WTC11 (cell line): ENCODE data around the gene RS1. TPM values are rescaled to one million over a fixed set of nuclear protein-coding genes. Genes with fewer than 3 reads are reported as not detected.

Experiments used
- ATAC-seq: fragments of 200-7000 bp; cut with Tn5 transposase; 2 replicates; pipeline ENCODE4 v1.10.0; 2021; ENCODE audit warnings: mild to moderate bottlenecking, moderate library complexity
- CTCF ChIA-PET: fragments of 300-600 bp; sonication (Branson Sonifier 250); formaldehyde crosslinking; loops from one replicate; lab custom pipeline; 2021; ENCODE audit warnings: antibody characterized with exemption; lab: Charles Lee
- POLR2A ChIA-PET: fragments of 350-600 bp; sonication (Branson Sonifier 250); formaldehyde crosslinking; loops from one replicate; lab custom pipeline; 2021; ENCODE audit warnings: antibody characterized with exemption; lab: Charles Lee
- DNase-seq: peaks from one replicate; pipeline ENCODE4 v3.0.0; 2021; ENCODE audit warnings: low spot score
- H3K27ac Mint-ChIP-seq: 2 replicates; pipeline ENCODE4 v1.8.0; 2021; ENCODE audit warnings: mixed read lengths
- H3K27me3 Mint-ChIP-seq: 2 replicates; pipeline ENCODE4 v1.8.0; 2021; ENCODE audit warnings: low read depth, mild to moderate bottlenecking, moderate library complexity, mixed read lengths
- H3K36me3 Mint-ChIP-seq: 2 replicates; pipeline ENCODE4 v1.8.0; 2021; ENCODE audit warnings: mixed read lengths
- H3K4me1 Mint-ChIP-seq: 2 replicates; pipeline ENCODE4 v1.8.0; 2022; ENCODE audit warnings: mixed read lengths
- H3K4me3 Mint-ChIP-seq: 2 replicates; pipeline ENCODE4 v1.8.0; 2021; ENCODE audit warnings: mild to moderate bottlenecking, moderate library complexity, mixed read lengths
- H3K9me3 Mint-ChIP-seq: 2 replicates; pipeline ENCODE4 v1.8.0; 2021; ENCODE audit warnings: mixed read lengths
- AFF4 ChIP-seq: sonication (generic); formaldehyde crosslinking; IDR thresholded peaks from 2 replicates; pipeline ENCODE4 v1.8.1; 2023; ENCODE audit warnings: mild to moderate bottlenecking, missing genetic modification reagents, borderline replicate concordance
- ATF2 ChIP-seq: sonication (generic); formaldehyde crosslinking; IDR thresholded peaks from 2 replicates; pipeline ENCODE4 v1.8.1; 2022; ENCODE audit warnings: low read depth, missing genetic modification reagents, borderline replicate concordance
- ATF6 ChIP-seq: sonication (generic); formaldehyde crosslinking; IDR thresholded peaks from 2 replicates; pipeline ENCODE4 v1.8.1; 2023; ENCODE audit warnings: mild to moderate bottlenecking, missing genetic modification reagents
- CTCF ChIP-seq: fragments of 200-600 bp; IDR thresholded peaks from 2 replicates; pipeline ENCODE4 v1.8.0; 2022; ENCODE audit warnings: antibody characterized with exemption
- ETV6 ChIP-seq: sonication (generic); formaldehyde crosslinking; IDR thresholded peaks from 2 replicates; pipeline ENCODE4 v1.8.1; 2022; ENCODE audit warnings: mild to moderate bottlenecking, missing genetic modification reagents
- FOXP1 ChIP-seq: sonication (generic); formaldehyde crosslinking; IDR thresholded peaks from 2 replicates; pipeline ENCODE4 v1.8.0; 2022; ENCODE audit warnings: missing genetic modification reagents, mild to moderate bottlenecking, moderate library complexity, borderline replicate concordance
- HMGA2 ChIP-seq: fragments of 250-450 bp; sonication (Bioruptor Pico); IDR thresholded peaks from 2 replicates; pipeline ENCODE4 v1.4.0; 2021; ENCODE audit warnings: mild to moderate bottlenecking, moderate library complexity
- JUN ChIP-seq: sonication (generic); formaldehyde crosslinking; IDR thresholded peaks from 2 replicates; pipeline ENCODE4 v1.8.0; 2023; ENCODE audit warnings: mild to moderate bottlenecking, missing genetic modification reagents
- KAT7 ChIP-seq: sonication (generic); formaldehyde crosslinking; IDR thresholded peaks from 2 replicates; pipeline ENCODE4 v1.8.1; 2023; ENCODE audit warnings: missing genetic modification reagents, mild to moderate bottlenecking, borderline replicate concordance
- MAX ChIP-seq: sonication (generic); formaldehyde crosslinking; IDR thresholded peaks from 2 replicates; pipeline ENCODE4 v1.8.0; 2022; ENCODE audit warnings: mild to moderate bottlenecking, missing genetic modification reagents
- NR2C2 ChIP-seq: sonication (generic); formaldehyde crosslinking; IDR thresholded peaks from 2 replicates; pipeline ENCODE4 v1.8.0; 2022; ENCODE audit warnings: mild to moderate bottlenecking, missing genetic modification reagents
- NR3C1 ChIP-seq: sonication (generic); formaldehyde crosslinking; conservative IDR thresholded peaks from 2 replicates; pipeline ENCODE4 v1.8.1; 2023; ENCODE audit warnings: low read depth, mild to moderate bottlenecking, missing genetic modification reagents
- PRRX2 ChIP-seq: fragments of 250-450 bp; sonication (Bioruptor Pico); IDR thresholded peaks from 2 replicates; pipeline ENCODE4 v1.8.0; 2021; ENCODE audit warnings: mild to moderate bottlenecking
- TEAD1 ChIP-seq: sonication (generic); formaldehyde crosslinking; IDR thresholded peaks from 2 replicates; pipeline ENCODE4 v1.8.0; 2022; ENCODE audit warnings: mild to moderate bottlenecking, missing genetic modification reagents
- TEAD4 ChIP-seq: sonication (generic); formaldehyde crosslinking; IDR thresholded peaks from 2 replicates; pipeline ENCODE4 v1.8.0; 2022; ENCODE audit warnings: mild to moderate bottlenecking, missing genetic modification reagents
- USF1 ChIP-seq: sonication (generic); formaldehyde crosslinking; IDR thresholded peaks from 2 replicates; pipeline ENCODE4 v1.8.0; 2022; ENCODE audit warnings: mild to moderate bottlenecking, missing genetic modification reagents
- ZNF121 ChIP-seq: sonication (generic); formaldehyde crosslinking; IDR thresholded peaks from 2 replicates; pipeline ENCODE4 v1.8.0; 2023; ENCODE audit warnings: missing genetic modification reagents
- ZNF425 ChIP-seq: fragments of 250-450 bp; sonication (Bioruptor Pico); conservative IDR thresholded peaks from 2 replicates; pipeline ENCODE4 v1.9.0; 2021; ENCODE audit warnings: mild to moderate bottlenecking
- ZNF671 ChIP-seq: fragments of 250-450 bp; sonication (Bioruptor Pico); IDR thresholded peaks from 2 replicates; pipeline ENCODE4 v1.8.0; 2021; ENCODE audit warnings: mild to moderate bottlenecking
- total RNA-seq: library from RNA; stranded (reverse); gene quantifications from 3 replicates; pipeline ENCODE4 v1.2.3, GENCODE V29; 2021

RS1 gene
- total RNA-seq, 1 experiment from 2014 or later: not detected

GRCh38 chrX:18676470-18676869 is 4.6 kb upstream of the RS1 start:
- H3K4me1 Mint-ChIP-seq: peaks cover 11% of the 10 kb centered on the region
- CTCF ChIA-PET: interaction anchor here (0.6 to 1.7 kb wide), 18 partner anchors 9 to 289 kb away, joined by 3 to 13 read pairs (median 3); partner anchors contain the start of gene CDKL5
- DNase-seq: peak; percentile 39
- H3K36me3 Mint-ChIP-seq: no peaks in the 10 kb centered on the region
- H3K27ac Mint-ChIP-seq: no peak overlapping the region
- no peaks in the 10 kb centered on the region for H3K9me3 Mint-ChIP-seq
- H3K4me3 Mint-ChIP-seq: peak overlapping the region; percentile 47; the same call in 1 of the 2 replicates
- ATAC-seq: peak; percentile 35
- H3K27me3 Mint-ChIP-seq: no peaks in the 10 kb centered on the region
- POLR2A ChIA-PET: interaction anchor here (1.4 kb wide), 1 partner anchor 252 kb away, joined by 3 read pairs; no protein-coding TSS in a partner anchor
- TF ChIP-seq NR2C2 (CRISPR knock-in tag): no peak
- no peak for TF ChIP-seq USF1
- TF ChIP-seq KAT7 (CRISPR knock-in tag): no peak
- TF ChIP-seq TEAD4 (CRISPR knock-in tag): no peak
- no peak for TF ChIP-seq TEAD1
- TF ChIP-seq ZNF425 (CRISPR knock-in tag): no peak
- no peak for TF ChIP-seq FOXP1 (CRISPR knock-in tag)
- no peak for TF ChIP-seq AFF4 (CRISPR knock-in tag)
- no peak for TF ChIP-seq JUN
- TF ChIP-seq MAX (CRISPR knock-in tag): no peak
- TF ChIP-seq ZNF671: no peak
- no peak for TF ChIP-seq NR3C1
- no peak for TF ChIP-seq PRRX2 (CRISPR knock-in tag)
- TF ChIP-seq ETV6 (CRISPR knock-in tag): no peak
- TF ChIP-seq ATF2 (CRISPR knock-in tag): no peak
- TF ChIP-seq CTCF: no peak; the same call in 1 of the 2 replicates
- TF ChIP-seq ATF6: no peak
- no peak for TF ChIP-seq ZNF121 (CRISPR knock-in tag)
- no peak for TF ChIP-seq HMGA2
